ENCODE measurements around the gene DHX9.

DNA sequence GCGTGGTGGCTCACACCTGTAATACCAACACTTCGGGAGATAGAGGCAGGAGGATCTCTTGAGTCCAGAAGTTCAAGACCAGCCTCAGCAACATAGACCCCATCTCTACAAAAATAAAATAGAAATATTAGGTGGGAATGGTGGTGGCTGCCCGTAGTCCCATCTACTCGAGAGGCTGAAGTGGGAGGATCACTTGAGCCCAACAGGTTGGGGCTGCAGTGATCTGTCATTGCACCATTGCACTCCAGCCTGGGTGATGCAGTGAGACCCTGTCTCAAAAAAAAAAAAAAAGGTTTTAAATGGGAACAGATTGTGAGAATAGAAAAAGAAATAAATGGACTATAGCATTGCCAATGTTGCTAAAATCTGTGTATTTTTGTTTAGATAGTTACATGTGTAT lies 11.2 kb downstream of the DHX9 start:
- TF ChIP-seq, protein P1, sequence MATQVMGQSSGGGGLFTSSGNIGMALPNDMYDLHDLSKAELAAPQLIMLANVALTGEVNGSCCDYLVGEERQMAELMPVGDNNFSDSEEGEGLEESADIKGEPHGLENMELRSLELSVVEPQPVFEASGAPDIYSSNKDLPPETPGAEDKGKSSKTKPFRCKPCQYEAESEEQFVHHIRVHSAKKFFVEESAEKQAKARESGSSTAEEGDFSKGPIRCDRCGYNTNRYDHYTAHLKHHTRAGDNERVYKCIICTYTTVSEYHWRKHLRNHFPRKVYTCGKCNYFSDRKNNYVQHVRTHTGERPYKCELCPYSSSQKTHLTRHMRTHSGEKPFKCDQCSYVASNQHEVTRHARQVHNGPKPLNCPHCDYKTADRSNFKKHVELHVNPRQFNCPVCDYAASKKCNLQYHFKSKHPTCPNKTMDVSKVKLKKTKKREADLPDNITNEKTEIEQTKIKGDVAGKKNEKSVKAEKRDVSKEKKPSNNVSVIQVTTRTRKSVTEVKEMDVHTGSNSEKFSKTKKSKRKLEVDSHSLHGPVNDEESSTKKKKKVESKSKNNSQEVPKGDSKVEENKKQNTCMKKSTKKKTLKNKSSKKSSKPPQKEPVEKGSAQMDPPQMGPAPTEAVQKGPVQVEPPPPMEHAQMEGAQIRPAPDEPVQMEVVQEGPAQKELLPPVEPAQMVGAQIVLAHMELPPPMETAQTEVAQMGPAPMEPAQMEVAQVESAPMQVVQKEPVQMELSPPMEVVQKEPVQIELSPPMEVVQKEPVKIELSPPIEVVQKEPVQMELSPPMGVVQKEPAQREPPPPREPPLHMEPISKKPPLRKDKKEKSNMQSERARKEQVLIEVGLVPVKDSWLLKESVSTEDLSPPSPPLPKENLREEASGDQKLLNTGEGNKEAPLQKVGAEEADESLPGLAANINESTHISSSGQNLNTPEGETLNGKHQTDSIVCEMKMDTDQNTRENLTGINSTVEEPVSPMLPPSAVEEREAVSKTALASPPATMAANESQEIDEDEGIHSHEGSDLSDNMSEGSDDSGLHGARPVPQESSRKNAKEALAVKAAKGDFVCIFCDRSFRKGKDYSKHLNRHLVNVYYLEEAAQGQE (IDR thresholded peaks at IDR 0.05; ENCODE audit: insufficient read depth in 1 of 2, low read depth in 2 of 2, low read length in 1 of 2): no peak
- no peak for TF ChIP-seq POLR2AphosphoS5 (IDR thresholded peaks at IDR 0.05; ENCODE audit: low read depth, low read length)
- TF ChIP-seq, protein P2, sequence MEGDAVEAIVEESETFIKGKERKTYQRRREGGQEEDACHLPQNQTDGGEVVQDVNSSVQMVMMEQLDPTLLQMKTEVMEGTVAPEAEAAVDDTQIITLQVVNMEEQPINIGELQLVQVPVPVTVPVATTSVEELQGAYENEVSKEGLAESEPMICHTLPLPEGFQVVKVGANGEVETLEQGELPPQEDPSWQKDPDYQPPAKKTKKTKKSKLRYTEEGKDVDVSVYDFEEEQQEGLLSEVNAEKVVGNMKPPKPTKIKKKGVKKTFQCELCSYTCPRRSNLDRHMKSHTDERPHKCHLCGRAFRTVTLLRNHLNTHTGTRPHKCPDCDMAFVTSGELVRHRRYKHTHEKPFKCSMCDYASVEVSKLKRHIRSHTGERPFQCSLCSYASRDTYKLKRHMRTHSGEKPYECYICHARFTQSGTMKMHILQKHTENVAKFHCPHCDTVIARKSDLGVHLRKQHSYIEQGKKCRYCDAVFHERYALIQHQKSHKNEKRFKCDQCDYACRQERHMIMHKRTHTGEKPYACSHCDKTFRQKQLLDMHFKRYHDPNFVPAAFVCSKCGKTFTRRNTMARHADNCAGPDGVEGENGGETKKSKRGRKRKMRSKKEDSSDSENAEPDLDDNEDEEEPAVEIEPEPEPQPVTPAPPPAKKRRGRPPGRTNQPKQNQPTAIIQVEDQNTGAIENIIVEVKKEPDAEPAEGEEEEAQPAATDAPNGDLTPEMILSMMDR (IDR thresholded peaks at IDR 0.05): no peak

All from Panc1 (cell line).